GM12801 (cell line): Measurements from ENCODE around the gene TNFSF8.

Experiments used
- CTCF ChIP-seq: IDR thresholded peaks from one replicate; pipeline ENCODE4 v1.5.1; 2011; ENCODE audit warnings: control low read depth; ENCODE audit not compliant: insufficient read length; ENCODE audit errors: extremely low read depth

The TNFSF8 gene

GRCh38 chr9:114854736-114855355, 75.5 kb downstream of the TNFSF8 start:
- no peak for TF ChIP-seq CTCF

- no peak for TF ChIP-seq CTCF
Observed at GRCh38 chr9:114853071-114853855, 77.1 kb downstream of the TNFSF8 start.

- no peak for TF ChIP-seq CTCF
Observed at GRCh38 chr9:114852050-114852594, 78.3 kb downstream of the TNFSF8 start.

GRCh38 chr9:114851306-114851705, 79.1 kb downstream of the TNFSF8 start:
- no peak for TF ChIP-seq CTCF
